GM18873 (cell line): ENCODE measurements around the gene RBM8A.

Experiments used
- ATAC-seq: cut with Tn5 transposase; IDR thresholded peaks from one replicate; pipeline ENCODE4 v1.9.1; 2021; ENCODE audit warnings: mild to moderate bottlenecking, moderate library complexity, moderate number of reproducible peaks; ENCODE audit not compliant: unreplicated experiment, low FRiP score

Gene RBM8A

DNA sequence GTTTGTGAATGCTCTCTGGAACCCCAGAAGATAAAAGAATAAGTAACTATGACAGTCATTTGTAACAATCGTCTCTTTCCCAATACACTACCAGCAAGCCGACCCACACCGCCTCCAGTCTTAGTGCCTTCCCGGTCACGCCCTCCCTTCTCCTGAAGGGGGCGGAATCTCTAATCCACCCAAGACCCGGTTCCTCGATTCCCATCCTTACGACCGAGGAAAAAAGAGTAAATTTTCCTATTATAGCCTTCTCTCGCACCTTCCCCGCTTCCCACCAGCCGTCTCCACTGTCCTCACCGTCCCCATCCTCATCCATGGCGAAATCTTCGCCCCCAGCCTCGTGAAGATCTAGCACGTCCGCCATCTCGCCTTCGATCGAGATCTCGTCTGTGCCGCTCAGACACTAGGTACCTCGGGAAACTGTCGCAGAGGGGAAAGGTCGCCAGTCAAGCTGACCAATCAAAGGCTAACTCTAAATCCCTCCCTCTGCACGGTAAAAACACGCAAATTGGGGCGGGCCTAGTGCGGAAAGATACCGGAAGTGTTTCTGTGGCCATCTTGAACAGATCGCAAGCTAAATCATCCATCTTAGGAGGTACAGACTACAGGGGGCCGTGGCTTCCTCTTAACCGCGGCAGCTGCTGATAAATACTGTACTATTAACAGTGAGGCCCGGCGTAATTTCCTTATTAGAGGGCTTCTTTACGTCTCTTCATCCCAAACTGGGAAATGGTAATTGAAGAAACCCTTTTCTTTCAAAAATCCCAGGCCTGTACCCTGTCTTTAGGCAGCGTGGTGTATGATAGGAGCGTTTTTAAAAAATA, at the start of gene RBM8A:
TSS of gene RBM8A (minus strand) at position 422 of the 824 bp plus-strand sequence. CDS start at position 364, 58 bp downstream.
- peak; percentile 94 for ATAC-seq

GRCh38 chr1:145977016-145977415, 49.7 kb upstream of the RBM8A start:
- ATAC-seq, result no peak

DNA sequence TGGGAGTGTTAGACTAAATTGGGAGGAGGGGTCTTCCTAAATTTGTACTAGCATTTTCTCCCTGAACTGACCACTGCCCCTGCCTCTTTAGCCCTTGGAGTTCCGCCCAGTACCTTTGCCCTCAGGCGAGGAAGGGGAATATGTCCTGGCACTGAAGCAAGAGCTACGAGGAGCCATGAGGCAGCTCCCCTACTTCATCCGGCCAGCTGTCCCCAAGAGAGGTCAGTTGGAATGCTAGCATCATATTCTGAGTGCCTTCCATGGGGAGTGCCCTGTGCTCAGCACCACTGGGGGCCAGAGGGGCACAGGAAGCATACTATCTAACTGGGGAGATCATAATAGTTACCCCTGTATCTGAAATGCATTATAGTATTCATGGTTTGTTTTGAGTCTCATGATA, 47.9 kb upstream of the RBM8A start:
- no peak for ATAC-seq

- no peak for ATAC-seq
Observed at GRCh38 chr1:145974721-145975120, 47.4 kb upstream of the RBM8A start.

- ATAC-seq, result no peak
Observed at GRCh38 chr1:145972580-145972979, 45.3 kb upstream of the RBM8A start.

- ATAC-seq, result no peak
Observed at GRCh38 chr1:145967288-145967687, 40.0 kb upstream of the RBM8A start.

GRCh38 chr1:145965119-145965744, 37.9 kb upstream of the RBM8A start:
- no peak for ATAC-seq

DNA sequence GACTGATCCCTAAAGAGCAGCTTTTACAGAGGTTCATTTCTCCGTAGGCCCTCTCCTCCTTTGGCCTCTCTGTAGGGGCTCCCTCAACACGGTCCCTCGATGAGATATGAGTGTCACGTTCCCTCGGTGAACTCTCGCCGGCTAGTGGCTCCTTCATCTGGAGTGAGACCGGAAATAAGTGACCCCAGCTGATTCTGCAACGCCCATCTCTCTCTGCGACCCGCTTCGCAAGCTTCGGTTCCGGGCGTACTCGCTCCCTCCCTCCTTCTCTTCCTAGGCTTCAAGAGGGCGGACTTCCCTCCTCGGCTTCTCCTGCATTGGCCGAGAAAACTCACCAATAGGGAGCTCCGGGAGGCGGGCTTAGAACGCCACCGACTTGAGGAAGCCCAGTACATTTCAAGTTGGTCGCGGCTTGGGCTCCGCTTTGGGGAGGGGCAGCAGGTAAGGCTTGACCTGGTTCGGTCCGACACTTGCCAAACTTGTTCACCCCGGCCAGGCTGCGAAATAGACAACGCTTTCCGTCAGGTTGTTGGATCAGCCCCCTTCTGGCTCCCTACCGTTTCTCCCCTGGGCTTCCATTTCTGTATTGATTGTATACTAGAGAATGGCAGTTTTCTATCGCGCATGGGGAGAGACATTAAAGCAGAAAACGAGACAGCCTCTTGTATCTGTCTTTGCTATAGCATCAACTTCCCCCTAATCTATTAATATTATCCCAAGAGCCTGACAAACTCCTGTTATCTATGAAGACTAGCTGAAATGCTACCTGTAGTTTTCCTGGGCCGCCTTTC, 37.2 kb upstream of the RBM8A start, which contains the start of the genes ANKRD34A and POLR3GL:
TSS of gene ANKRD34A (minus strand) at position 248 of the 791 bp plus-strand sequence. CDS start 2,816 bp downstream, outside the sequence.
TSS of gene POLR3GL (plus strand) at position 363 of the 791 bp plus-strand sequence. CDS start 10,176 bp downstream, outside the sequence.
- ATAC-seq, result peak; percentile 78

- ATAC-seq, result no peak
Observed at GRCh38 chr1:145963265-145964019, 36.2 kb upstream of the RBM8A start.

GRCh38 chr1:145962157-145963102, 35.1 kb upstream of the RBM8A start:
- no peak for ATAC-seq

GRCh38 chr1:145961425-145962156, 34.3 kb upstream of the RBM8A start:
- no peak for ATAC-seq

DNA sequence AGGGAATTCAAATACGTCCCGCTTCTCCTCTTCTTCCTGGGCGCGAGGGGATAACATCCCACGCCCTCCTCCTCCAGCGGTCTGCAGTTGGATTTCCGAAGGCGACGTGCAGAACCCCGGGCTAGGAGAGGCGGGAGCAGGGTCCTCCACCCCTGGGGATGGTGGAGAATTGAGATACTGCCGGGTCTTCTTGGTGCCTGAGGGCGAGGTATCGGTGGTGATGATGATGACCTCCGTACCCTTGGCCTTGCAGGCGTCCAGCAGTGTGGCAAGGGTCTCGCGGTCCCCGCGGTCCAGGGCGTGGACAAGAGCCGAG, 33.8 kb upstream of the RBM8A start:
- no peak for ATAC-seq

DNA sequence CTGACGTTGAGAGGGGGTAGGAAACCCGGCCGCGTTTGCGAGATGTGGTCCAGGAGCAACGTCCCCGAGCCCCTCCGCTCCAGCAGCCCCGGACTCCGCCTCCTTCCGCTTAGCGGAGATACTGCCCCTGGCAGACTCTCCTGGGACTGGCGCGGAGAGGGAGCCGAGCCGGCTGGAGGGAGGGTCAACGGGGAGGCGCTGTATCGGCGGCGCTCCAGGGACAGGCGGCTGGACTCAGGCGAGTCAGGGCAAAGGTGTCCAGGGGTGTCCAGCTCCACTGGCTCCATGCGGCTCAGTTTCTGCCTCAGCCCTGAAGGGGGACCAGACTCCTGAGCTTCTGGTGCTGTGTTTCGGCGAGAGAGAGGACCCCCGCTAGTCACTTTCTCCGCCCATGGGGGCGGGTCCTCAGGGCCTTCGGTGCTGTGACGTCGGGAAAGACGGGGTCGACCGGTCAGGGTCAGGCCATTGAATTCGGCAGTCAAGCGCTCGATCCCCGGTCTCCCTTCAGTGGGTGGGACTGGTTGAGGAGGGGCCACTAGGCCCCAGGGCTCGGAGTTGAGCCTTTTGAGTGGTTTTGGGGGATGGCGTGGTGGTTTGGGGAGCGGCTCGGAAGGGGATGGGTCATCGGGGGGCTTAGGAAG, 33.3 kb upstream of the RBM8A start:
- no peak for ATAC-seq

DNA sequence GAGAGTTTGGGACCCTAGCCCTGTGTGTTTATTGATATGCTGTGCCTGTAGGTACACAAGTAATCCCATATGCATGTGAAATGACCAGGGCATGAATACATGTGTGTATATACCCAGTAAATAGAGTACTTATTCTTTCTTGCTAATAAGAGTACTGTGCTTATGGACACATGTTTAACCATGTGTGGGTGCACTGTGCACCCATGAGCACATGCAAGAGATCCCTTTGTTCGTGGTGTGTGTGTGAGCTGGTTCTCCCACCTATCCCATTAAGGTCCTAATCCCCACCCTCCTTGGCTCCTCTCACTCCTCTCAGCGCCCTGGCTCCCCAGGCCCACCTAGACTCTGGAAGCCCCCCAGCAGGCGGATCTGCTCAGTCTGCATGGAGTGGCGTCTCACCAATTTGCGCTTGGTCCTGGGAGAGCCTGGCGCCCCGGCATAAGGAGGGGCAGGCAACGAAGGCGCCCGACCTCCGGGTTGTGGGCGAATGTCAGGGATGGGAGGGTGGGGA, 32.7 kb upstream of the RBM8A start:
- ATAC-seq, result no peak

GRCh38 chr1:145959333-145959732, 32.0 kb upstream of the RBM8A start:
- ATAC-seq, result no peak

- ATAC-seq, result no peak
Observed at GRCh38 chr1:145958734-145959133, 31.4 kb upstream of the RBM8A start.

GRCh38 chr1:145957443-145958319, 30.4 kb upstream of the RBM8A start, which contains the start of gene LIX1L:
Gene LIX1L (minus strand): TSS chr1:145958017. CDS start chr1:145957927, 90 bp downstream.
- peak; percentile 89 for ATAC-seq
